Measurements from ENCODE around the gene LRRC61.

DNA sequence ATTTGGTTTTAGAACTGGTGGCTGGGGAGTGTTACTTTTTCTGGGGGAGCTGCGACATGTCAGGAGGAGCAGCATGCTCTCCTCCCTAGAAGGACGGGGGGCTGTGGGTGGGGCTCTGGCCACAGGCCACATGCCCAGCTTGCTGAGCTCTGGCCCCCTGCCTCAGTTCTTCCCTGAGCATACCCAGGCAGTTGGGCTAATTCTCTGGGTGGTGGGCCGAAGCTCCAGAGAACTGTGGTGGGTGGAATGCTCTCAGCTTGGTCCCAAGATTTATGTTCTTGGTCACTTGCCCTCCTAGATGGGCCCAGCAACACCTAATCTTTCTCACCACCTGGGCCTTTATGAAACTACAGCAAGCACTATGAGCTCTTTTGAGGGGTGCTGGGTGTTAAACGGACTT lies 50.9 kb downstream of the LRRC61 start:
- TF ChIP-seq CTCF (optimal IDR thresholded peaks at IDR 0.05 in 1 of 3, IDR thresholded peaks at IDR 0.05 in 1 of 3, conservative IDR thresholded peaks at IDR 0.05 in 1 of 3; ENCODE audit: extremely low read depth in 1 of 3, insufficient read depth in 2 of 3, low read length in 3 of 3), result no peak
- TF ChIP-seq EZH2 (IDR thresholded peaks at IDR 0.05; ENCODE audit: low read length), result no peak
